ENCODE measurements around the gene SAFB2. TPM values are rescaled to one million over a fixed set of nuclear protein-coding genes. Genes with fewer than 3 reads are reported as not detected.

The SAFB2 gene
- total RNA-seq, 2 donors from 2014 or later: 55.1 to 80.6 TPM

DNA sequence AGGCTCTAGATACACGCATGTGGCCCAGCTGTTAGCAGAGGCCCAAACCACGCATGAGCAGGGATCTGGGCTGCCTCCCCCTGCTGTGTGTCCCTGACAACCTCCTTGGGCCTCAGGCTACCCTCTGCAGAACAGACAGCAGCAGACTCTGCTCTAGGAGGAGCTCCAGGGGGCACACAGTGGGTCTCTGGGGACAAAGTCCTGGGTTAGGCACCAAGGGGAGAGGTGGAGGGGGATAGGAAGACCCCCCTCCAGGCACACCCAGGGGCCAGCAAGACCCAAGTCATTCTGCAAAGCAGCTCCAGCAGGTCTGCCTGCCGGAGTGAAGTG is 62.8 kb downstream of the SAFB2 start:
- no peaks in the 10 kb centered on the region for H3K4me1 ChIP-seq (ENCODE audit: control insufficient read depth in 1 of 2, low read depth in 2 of 2)
- H3K27ac ChIP-seq: no peak overlapping the region
- H3K36me3 ChIP-seq: no peaks in the 10 kb centered on the region
- H3K27me3 ChIP-seq (replicated peaks; ENCODE audit: insufficient read depth): no peaks in the 10 kb centered on the region
- TF ChIP-seq, protein P1, sequence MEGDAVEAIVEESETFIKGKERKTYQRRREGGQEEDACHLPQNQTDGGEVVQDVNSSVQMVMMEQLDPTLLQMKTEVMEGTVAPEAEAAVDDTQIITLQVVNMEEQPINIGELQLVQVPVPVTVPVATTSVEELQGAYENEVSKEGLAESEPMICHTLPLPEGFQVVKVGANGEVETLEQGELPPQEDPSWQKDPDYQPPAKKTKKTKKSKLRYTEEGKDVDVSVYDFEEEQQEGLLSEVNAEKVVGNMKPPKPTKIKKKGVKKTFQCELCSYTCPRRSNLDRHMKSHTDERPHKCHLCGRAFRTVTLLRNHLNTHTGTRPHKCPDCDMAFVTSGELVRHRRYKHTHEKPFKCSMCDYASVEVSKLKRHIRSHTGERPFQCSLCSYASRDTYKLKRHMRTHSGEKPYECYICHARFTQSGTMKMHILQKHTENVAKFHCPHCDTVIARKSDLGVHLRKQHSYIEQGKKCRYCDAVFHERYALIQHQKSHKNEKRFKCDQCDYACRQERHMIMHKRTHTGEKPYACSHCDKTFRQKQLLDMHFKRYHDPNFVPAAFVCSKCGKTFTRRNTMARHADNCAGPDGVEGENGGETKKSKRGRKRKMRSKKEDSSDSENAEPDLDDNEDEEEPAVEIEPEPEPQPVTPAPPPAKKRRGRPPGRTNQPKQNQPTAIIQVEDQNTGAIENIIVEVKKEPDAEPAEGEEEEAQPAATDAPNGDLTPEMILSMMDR (IDR thresholded peaks at IDR 0.05): no peak
- H3K9me3 ChIP-seq: peaks cover 8% of the 10 kb centered on the region
- H3K4me3 ChIP-seq: no peak overlapping the region
- ATAC-seq (ENCODE audit: insufficient number of reproducible peaks, low FRiP score, low read depth) (no peak), DNase-seq (ENCODE audit: low spot score) (no peak)

DNA sequence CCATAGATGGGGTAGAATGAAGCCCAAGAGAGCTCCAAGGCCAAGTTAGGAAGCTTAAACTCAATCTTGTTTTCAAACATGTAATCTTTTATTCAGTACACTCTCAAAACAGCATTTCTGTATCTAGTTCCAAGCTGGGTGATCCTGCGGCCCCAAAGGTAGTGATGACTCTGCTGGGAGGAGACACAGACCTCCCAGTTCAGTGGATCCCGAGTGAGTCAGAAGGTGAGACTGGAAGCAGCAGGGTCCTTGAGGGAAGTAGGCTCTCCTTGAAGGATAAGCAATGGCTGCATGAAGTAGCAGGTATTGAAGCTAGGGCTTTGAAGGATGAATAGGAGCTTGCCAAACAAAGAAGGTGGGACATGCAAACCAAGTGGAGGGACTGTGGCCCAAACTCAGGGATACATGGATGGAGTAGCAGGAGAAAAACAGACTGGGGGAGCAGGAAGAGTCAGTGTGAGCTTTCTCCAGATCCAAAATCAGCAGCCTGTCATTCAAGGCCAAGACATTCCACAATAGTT is 64.4 kb downstream of the SAFB2 start:
- H3K4me3 ChIP-seq: no peak overlapping the region
- DNase-seq (ENCODE audit: low spot score): no peak
- TF ChIP-seq, protein P1 (IDR thresholded peaks at IDR 0.05): no peak
- no peaks in the 10 kb centered on the region for H3K4me1 ChIP-seq (ENCODE audit: control insufficient read depth in 1 of 2, low read depth in 2 of 2)
- no peak for ATAC-seq (ENCODE audit: insufficient number of reproducible peaks, low FRiP score, low read depth)
- H3K9me3 ChIP-seq: peaks cover 8% of the 10 kb centered on the region
- no peak overlapping the region for H3K27ac ChIP-seq
- no peaks in the 10 kb centered on the region for H3K27me3 ChIP-seq (replicated peaks; ENCODE audit: insufficient read depth)
- no peaks in the 10 kb centered on the region for H3K36me3 ChIP-seq

DNA sequence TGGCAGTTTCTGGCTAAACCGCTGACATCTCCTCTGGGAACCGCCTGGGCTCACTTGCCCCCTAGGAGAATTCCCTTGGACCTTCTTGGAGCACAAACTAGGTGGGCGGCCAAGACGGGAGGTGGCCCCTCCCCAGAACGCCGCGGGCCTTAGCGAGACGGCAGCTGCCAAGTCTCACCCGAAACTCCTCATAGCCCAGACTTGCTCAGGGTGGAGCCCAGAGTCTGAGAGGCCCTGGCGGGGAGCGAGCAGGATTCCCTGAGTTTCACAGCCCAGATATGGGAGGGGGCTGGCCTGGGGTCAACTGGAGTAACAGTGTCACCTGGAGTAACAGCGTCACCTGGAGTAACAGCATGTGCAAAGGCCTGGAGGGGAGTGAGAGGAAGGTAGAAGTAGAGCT is 64.9 kb downstream of the SAFB2 start:
- no peak for ATAC-seq (ENCODE audit: insufficient number of reproducible peaks, low FRiP score, low read depth)
- TF ChIP-seq, protein P1 (IDR thresholded peaks at IDR 0.05): no peak

DNA sequence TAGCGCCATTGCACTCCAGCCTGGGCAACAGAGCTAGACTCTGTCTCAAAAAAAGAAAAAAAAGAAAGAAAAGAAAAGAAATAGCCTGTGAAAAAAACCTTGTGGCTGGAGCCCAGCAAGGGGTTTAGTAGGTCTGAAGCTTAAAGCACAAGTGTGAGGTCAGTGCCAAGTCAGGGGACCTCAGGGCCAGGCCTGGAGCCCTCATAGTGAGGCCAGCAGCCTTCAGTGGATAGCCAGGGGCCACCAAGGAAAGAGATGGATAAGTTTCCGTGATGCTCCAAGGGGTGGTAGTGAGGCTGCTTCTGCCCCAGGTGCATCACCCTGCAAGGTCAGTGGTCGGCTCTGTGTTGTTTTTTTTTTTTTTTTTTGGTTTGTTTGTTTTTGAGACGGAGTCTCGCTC is 67.7 kb downstream of the SAFB2 start:
- ATAC-seq (ENCODE audit: insufficient number of reproducible peaks, low FRiP score, low read depth): no peak

More for the DNA sequence above, 64.9 kb downstream of the SAFB2 start:
- no peaks in the 10 kb centered on the region for H3K36me3 ChIP-seq
- peaks cover 8% of the 10 kb centered on the region for H3K9me3 ChIP-seq
- H3K27ac ChIP-seq: no peak overlapping the region
- no peaks in the 10 kb centered on the region for H3K27me3 ChIP-seq (replicated peaks; ENCODE audit: insufficient read depth)
- no peaks in the 10 kb centered on the region for H3K4me1 ChIP-seq (ENCODE audit: control insufficient read depth in 1 of 2, low read depth in 2 of 2)
- H3K4me3 ChIP-seq: no peak overlapping the region
- DNase-seq (ENCODE audit: low spot score): no peak

DNA sequence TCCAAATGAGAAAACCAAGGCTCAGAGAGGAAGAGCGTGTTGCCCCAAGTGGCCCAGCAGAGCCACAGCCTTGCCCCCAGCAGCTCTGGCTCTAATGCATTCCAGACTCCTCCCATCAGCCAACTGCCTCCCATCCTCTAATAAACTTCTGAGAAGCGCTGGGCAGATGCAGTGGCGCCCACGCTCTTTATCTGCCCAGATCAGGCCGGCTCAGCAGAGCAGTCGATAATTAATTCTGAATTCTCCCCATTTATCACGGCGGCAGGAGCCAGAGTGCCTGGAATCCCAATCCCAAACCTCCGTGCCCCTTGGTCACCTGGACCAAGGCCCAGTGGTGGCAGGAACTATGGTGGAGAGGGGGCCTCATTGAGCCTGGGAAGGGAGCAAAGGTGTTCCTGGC is 68.7 kb downstream of the SAFB2 start:
- ATAC-seq (ENCODE audit: insufficient number of reproducible peaks, low FRiP score, low read depth) (no peak), DNase-seq (ENCODE audit: low spot score) (no peak)
- TF ChIP-seq, protein P1 (IDR thresholded peaks at IDR 0.05): no peak
- H3K27ac ChIP-seq: no peak overlapping the region
- H3K9me3 ChIP-seq: no peaks in the 10 kb centered on the region
- H3K27me3 ChIP-seq (replicated peaks; ENCODE audit: insufficient read depth): no peaks in the 10 kb centered on the region
- H3K4me3 ChIP-seq: no peak overlapping the region
- no peaks in the 10 kb centered on the region for H3K4me1 ChIP-seq (ENCODE audit: control insufficient read depth in 1 of 2, low read depth in 2 of 2)
- no peaks in the 10 kb centered on the region for H3K36me3 ChIP-seq

More for the DNA sequence above, 67.7 kb downstream of the SAFB2 start:
- TF ChIP-seq, protein P1 (IDR thresholded peaks at IDR 0.05): no peak
- DNase-seq (ENCODE audit: low spot score): no peak
- Histone ChIP-seq H3K27me3 (replicated peaks; ENCODE audit: insufficient read depth) (no peaks in the 10 kb centered on the region), H3K4me3 (no peak overlapping the region), H3K36me3 (no peaks in the 10 kb centered on the region), H3K9me3 (no peaks in the 10 kb centered on the region), H3K4me1 (ENCODE audit: control insufficient read depth in 1 of 2, low read depth in 2 of 2) (no peaks in the 10 kb centered on the region), H3K27ac (no peak overlapping the region)
